LNCaP clone FGC (cell line): ENCODE results near the gene CCM2.

ENCODE experiments used
- DNase-seq: peaks from one replicate; pipeline ENCODE4 v3.0.0-alpha.2; 2011; ENCODE audit warnings: low read depth
- H3K4me3 ChIP-seq: 2 replicates; pipeline ENCODE4 v1.5.1; 2011; ENCODE audit warnings: mild to moderate bottlenecking, low read depth, low read length, control low read depth
- CTCF ChIP-seq: IDR thresholded peaks from 2 replicates; pipeline ENCODE4 v1.5.1; 2012; ENCODE audit warnings: mild to moderate bottlenecking; ENCODE audit not compliant: control insufficient read depth, insufficient read depth; ENCODE audit errors: extremely low read depth

The CCM2 gene

GRCh38 chr7:45007571-45008328, 7.7 kb downstream of the CCM2 start:
- no peak overlapping the region for H3K4me3 ChIP-seq
- TF ChIP-seq CTCF: no peak
- DNase-seq: no peak

GRCh38 chr7:45013465-45013967, 13.5 kb downstream of the CCM2 start:
- DNase-seq: no peak
- no peak overlapping the region for H3K4me3 ChIP-seq
- no peak for TF ChIP-seq CTCF

GRCh38 chr7:45015313-45015712, 15.3 kb downstream of the CCM2 start:
- H3K4me3 ChIP-seq: no peak overlapping the region
- no peak for TF ChIP-seq CTCF
- no peak for DNase-seq

GRCh38 chr7:45017253-45017652, 17.3 kb downstream of the CCM2 start:
- DNase-seq: no peak
- no peak for TF ChIP-seq CTCF
- H3K4me3 ChIP-seq: no peak overlapping the region

GRCh38 chr7:45020915-45021314, 20.9 kb downstream of the CCM2 start:
- no peak overlapping the region for H3K4me3 ChIP-seq
- DNase-seq: no peak
- no peak for TF ChIP-seq CTCF

GRCh38 chr7:45021604-45022296, 21.7 kb downstream of the CCM2 start:
- TF ChIP-seq CTCF: no peak
- no peak for DNase-seq
- H3K4me3 ChIP-seq: no peak overlapping the region
